IMR-90 (cell line): ENCODE results near the gene ACKR1. TPM values are rescaled to one million over a fixed set of nuclear protein-coding genes. Genes with fewer than 3 reads are reported as not detected.

Experiments used
- BHLHE40 ChIP-seq: fragments of 150-350 bp; IDR thresholded peaks from 2 replicates; pipeline ENCODE4 v1.6.1; 2016; ENCODE audit warnings: mild to moderate bottlenecking, low read depth, low read length
- MAZ ChIP-seq: IDR thresholded peaks from 2 replicates; pipeline ENCODE4 v1.6.1; 2012; ENCODE audit warnings: low read depth, mild to moderate bottlenecking, low read length, improper control_type of control experiment, moderate library complexity, borderline replicate concordance
- SMC3 ChIP-seq: fragments of 150-350 bp; IDR thresholded peaks from 2 replicates; pipeline ENCODE4 v1.6.1; 2016; ENCODE audit warnings: low read depth, mild to moderate bottlenecking, antibody characterized with exemption, low read length, moderate library complexity
- polyA plus RNA-seq, 3 experiments: library from polyadenylated mRNA; depleted of rRNA; stranded (reverse); fragments of >200 nt; gene quantifications; 2 replicates each; pipeline ENCODE4 v1.2.3, GENCODE V29; 2012; ENCODE audit warnings: low replicate concordance in 1 of 3
- total RNA-seq: library from RNA; depleted of rRNA; stranded (reverse); fragments of >200 nt; gene quantifications from 2 replicates; pipeline ENCODE4 v1.2.3, GENCODE V29; 2012
- TF ChIP-seq, protein P1 (sequence below): fragments of 150-350 bp; IDR thresholded peaks from 2 replicates; pipeline ENCODE4 v1.6.1; 2017; ENCODE audit warnings: mild to moderate bottlenecking, antibody characterized with exemption, low read length, low read depth

Gene ACKR1
- total and polyA plus RNA-seq, 2 of the 4 experiments (the other 2 are of a cell fraction): not detected

DNA sequence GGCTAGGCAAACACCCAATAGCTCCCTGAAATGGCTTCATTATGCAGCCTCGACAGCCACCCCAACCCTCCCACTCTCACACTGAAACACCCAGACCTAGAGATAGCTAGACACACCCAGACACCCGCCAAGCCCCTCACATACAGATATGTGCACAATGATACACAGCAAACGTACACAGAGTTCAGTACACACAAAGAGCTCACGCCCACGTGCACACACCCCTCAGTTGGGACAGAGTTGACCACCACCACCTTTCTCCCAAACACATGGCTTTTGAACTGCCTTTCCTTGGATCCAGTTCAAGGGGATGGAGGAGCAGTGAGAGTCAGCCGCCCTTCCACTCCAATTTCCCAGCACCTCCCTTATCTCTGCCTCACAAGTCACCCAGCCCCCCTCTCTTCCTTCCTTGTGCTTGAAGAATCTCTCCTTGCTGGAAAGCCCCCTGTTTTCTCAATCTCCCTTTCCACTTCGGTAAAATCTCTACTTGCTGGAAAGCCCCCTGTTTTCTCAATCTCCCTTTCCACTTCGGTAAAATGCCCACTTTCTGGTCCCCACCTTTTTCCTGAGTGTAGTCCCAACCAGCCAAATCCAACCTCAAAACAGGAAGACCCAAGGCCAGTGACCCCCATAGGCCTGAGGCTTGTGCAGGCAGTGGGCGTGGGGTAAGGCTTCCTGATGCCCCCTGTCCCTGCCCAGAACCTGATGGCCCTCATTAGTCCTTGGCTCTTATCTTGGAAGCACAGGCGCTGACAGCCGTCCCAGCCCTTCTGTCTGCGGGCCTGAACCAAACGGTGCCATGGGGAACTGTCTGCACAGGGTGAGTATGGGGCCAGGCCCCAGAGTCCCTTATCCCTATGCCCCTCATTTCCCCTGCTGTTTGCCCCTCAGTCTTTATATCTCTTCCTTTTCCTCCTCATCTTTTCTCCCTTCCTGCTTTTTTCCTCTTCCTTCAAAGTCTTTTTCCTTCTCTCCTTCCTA, at the start of gene ACKR1 (continued):
- no peak for TF ChIP-seq MAZ
- no peak for TF ChIP-seq SMC3
- TF ChIP-seq, protein P1, sequence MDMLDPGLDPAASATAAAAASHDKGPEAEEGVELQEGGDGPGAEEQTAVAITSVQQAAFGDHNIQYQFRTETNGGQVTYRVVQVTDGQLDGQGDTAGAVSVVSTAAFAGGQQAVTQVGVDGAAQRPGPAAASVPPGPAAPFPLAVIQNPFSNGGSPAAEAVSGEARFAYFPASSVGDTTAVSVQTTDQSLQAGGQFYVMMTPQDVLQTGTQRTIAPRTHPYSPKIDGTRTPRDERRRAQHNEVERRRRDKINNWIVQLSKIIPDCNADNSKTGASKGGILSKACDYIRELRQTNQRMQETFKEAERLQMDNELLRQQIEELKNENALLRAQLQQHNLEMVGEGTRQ: no peak
- TF ChIP-seq BHLHE40: no peak
